HG02840 (cell line): Measurements from ENCODE around the gene LRP4.

ENCODE experiments used
- ATAC-seq: cut with Tn5 transposase; IDR thresholded peaks from one replicate; pipeline ENCODE4 v1.9.1; 2021; ENCODE audit warnings: mild to moderate bottlenecking, moderate library complexity, moderate number of reproducible peaks; ENCODE audit not compliant: unreplicated experiment, low FRiP score

Gene LRP4

GRCh38 chr11:46896719-46897406 lies 21.5 kb downstream of the LRP4 start:
- ATAC-seq: no peak

- no peak for ATAC-seq
Observed at GRCh38 chr11:46895821-46896220, 22.5 kb downstream of the LRP4 start.

GRCh38 chr11:46894961-46895360 lies 23.4 kb downstream of the LRP4 start:
- no peak for ATAC-seq

GRCh38 chr11:46894506-46894905 lies 23.8 kb downstream of the LRP4 start:
- no peak for ATAC-seq

GRCh38 chr11:46892838-46893237 lies 25.5 kb downstream of the LRP4 start:
- ATAC-seq: no peak

GRCh38 chr11:46892109-46892508 lies 26.2 kb downstream of the LRP4 start:
- no peak for ATAC-seq

GRCh38 chr11:46890665-46891064 lies 27.7 kb downstream of the LRP4 start:
- ATAC-seq: no peak

GRCh38 chr11:46889689-46890475 lies 28.5 kb downstream of the LRP4 start:
- no peak for ATAC-seq

- no peak for ATAC-seq
Observed at GRCh38 chr11:46889251-46889650, 29.1 kb downstream of the LRP4 start.

GRCh38 chr11:46888636-46889035 lies 29.7 kb downstream of the LRP4 start:
- no peak for ATAC-seq

- ATAC-seq: no peak
Observed at GRCh38 chr11:46886211-46886610, 32.1 kb downstream of the LRP4 start.

- ATAC-seq: no peak
Observed at GRCh38 chr11:46879056-46879585, 39.2 kb downstream of the LRP4 start.

GRCh38 chr11:46877580-46877979 lies 40.8 kb downstream of the LRP4 start:
- ATAC-seq: no peak

GRCh38 chr11:46876471-46876870 lies 41.9 kb downstream of the LRP4 start:
- no peak for ATAC-seq

GRCh38 chr11:46874586-46874985 lies 43.8 kb downstream of the LRP4 start:
- ATAC-seq: no peak

GRCh38 chr11:46868912-46869311 lies 49.4 kb downstream of the LRP4 start:
- no peak for ATAC-seq

- no peak for ATAC-seq
Observed at GRCh38 chr11:46865340-46865739, 53.0 kb downstream of the LRP4 start.

GRCh38 chr11:46860218-46860617 lies 58.1 kb downstream of the LRP4 start:
- ATAC-seq: no peak

GRCh38 chr11:46858920-46859546 lies 59.3 kb downstream of the LRP4 start:
- no peak for ATAC-seq

GRCh38 chr11:46857666-46858065 lies 60.7 kb downstream of the LRP4 start:
- no peak for ATAC-seq

- no peak for ATAC-seq
Observed at GRCh38 chr11:46856605-46857343, 61.6 kb downstream of the LRP4 start.
